RWPE2 (cell line): ENCODE results near the gene TRAIP.
"Not testable (repeated sequence)": the region's sequence is repeated elsewhere in the genome, so short reads cannot be mapped to it uniquely, and the experiment has no call there.

ENCODE experiments used
- ATAC-seq: fragments of 200-7000 bp; cut with Tn5 transposase; 3 replicates; pipeline ENCODE4 v1.9.1; 2021; ENCODE audit warnings: low read depth
- DNase-seq: peaks from one replicate; pipeline ENCODE4 v3.0.0-alpha.2; 2020; ENCODE audit warnings: low spot score
- H3K27ac ChIP-seq: fragments of 450-650 bp; 2 replicates; pipeline ENCODE4 v1.5.1; 2017; ENCODE audit warnings: mild to moderate bottlenecking; ENCODE audit not compliant: poor library complexity, severe bottlenecking
- H3K27me3 ChIP-seq: fragments of 250-450 bp; sonication (Bioruptor Pico); 2 replicates; pipeline ENCODE4 v1.5.1; 2021; ENCODE audit warnings: mild to moderate bottlenecking, moderate library complexity; ENCODE audit not compliant: insufficient read depth, poor library complexity, severe bottlenecking
- H3K36me3 ChIP-seq: fragments of 250-450 bp; sonication (Bioruptor Pico); 2 replicates; pipeline ENCODE4 v1.5.1; 2020; ENCODE audit warnings: low read depth, mild to moderate bottlenecking, moderate library complexity
- H3K4me1 ChIP-seq: fragments of 250-450 bp; sonication (Bioruptor Pico); 2 replicates; pipeline ENCODE4 v1.5.1; 2021; ENCODE audit warnings: mild to moderate bottlenecking, moderate library complexity; ENCODE audit not compliant: insufficient read depth, poor library complexity, severe bottlenecking
- H3K4me3 ChIP-seq: fragments of 250-450 bp; sonication (Bioruptor Pico); 2 replicates; pipeline ENCODE4 v1.5.1; 2021; ENCODE audit warnings: mild to moderate bottlenecking, moderate library complexity; ENCODE audit not compliant: severe bottlenecking
- H3K9me3 ChIP-seq: fragments of 250-450 bp; sonication (Bioruptor Pico); 2 replicates; pipeline ENCODE4 v1.5.1; 2021; ENCODE audit warnings: mild to moderate bottlenecking, moderate library complexity; ENCODE audit not compliant: severe bottlenecking
- CTCF ChIP-seq: fragments of 450-650 bp; IDR thresholded peaks from one replicate; pipeline ENCODE4 v1.5.1; 2017; ENCODE audit warnings: mild to moderate bottlenecking, moderate library complexity; ENCODE audit not compliant: poor library complexity, severe bottlenecking

Gene TRAIP

GRCh38 chr3:49785565-49786356, 70.6 kb downstream of the TRAIP start:
- peak overlapping the region; percentile 75 for H3K4me3 ChIP-seq
- ATAC-seq, result peak; percentile 46
- no peaks in the 10 kb centered on the region for H3K27me3 ChIP-seq
- TF ChIP-seq CTCF, result no peak
- H3K36me3 ChIP-seq, result peaks cover 29% of the 10 kb centered on the region
- peaks cover 11% of the 10 kb centered on the region for H3K4me1 ChIP-seq
- peak overlapping the region; percentile 49 for H3K27ac ChIP-seq
- H3K9me3 ChIP-seq, result no peaks in the 10 kb centered on the region
- DNase-seq, result peak; percentile 54

GRCh38 chr3:49782277-49782676, 74.1 kb downstream of the TRAIP start:
- not testable (repeated sequence) for DNase-seq, ATAC-seq, H3K9me3 ChIP-seq, H3K27ac ChIP-seq, H3K27me3 ChIP-seq, H3K4me3 ChIP-seq
- peaks cover 10% of the 10 kb centered on the region for H3K4me1 ChIP-seq
- H3K36me3 ChIP-seq, result peaks cover 42% of the 10 kb centered on the region

GRCh38 chr3:49781415-49782199, 74.8 kb downstream of the TRAIP start:
- Histone ChIP-seq H3K27me3 (no peaks in the 10 kb centered on the region), H3K4me1 (peaks cover 7% of the 10 kb centered on the region), H3K9me3 (no peaks in the 10 kb centered on the region), H3K36me3 (peaks cover 45% of the 10 kb centered on the region), H3K27ac (no peak overlapping the region), H3K4me3 (no peak overlapping the region)
- no peak for TF ChIP-seq CTCF
- DNase-seq (no peak), ATAC-seq (no peak)

- not testable (repeated sequence) for H3K27me3 ChIP-seq, H3K27ac ChIP-seq, H3K4me3 ChIP-seq, H3K9me3 ChIP-seq, DNase-seq, ATAC-seq, H3K4me1 ChIP-seq
- H3K36me3 ChIP-seq, result peaks cover 45% of the 10 kb centered on the region
Measured at GRCh38 chr3:49780975-49781365, 75.4 kb downstream of the TRAIP start.

- Histone ChIP-seq H3K27ac (no peak overlapping the region), H3K36me3 (peaks cover 44% of the 10 kb centered on the region), H3K27me3 (no peaks in the 10 kb centered on the region), H3K4me1 (peaks cover 5% of the 10 kb centered on the region), H3K4me3 (no peak overlapping the region), H3K9me3 (no peaks in the 10 kb centered on the region)
- no peak for DNase-seq
- ATAC-seq, result no peak
- no peak for TF ChIP-seq CTCF
Measured at GRCh38 chr3:49780080-49780974, 76.0 kb downstream of the TRAIP start.
